ENCODE data around the gene MIA2. TPM values are rescaled to one million over a fixed set of nuclear protein-coding genes. Genes with fewer than 3 reads are reported as not detected.
"Not testable (repeated sequence)": the region's sequence is repeated elsewhere in the genome, so short reads cannot be mapped to it uniquely, and the experiment has no call there.

MIA2 gene
- total RNA-seq, 1 donor from 2014 or later: 25.3 TPM

DNA sequence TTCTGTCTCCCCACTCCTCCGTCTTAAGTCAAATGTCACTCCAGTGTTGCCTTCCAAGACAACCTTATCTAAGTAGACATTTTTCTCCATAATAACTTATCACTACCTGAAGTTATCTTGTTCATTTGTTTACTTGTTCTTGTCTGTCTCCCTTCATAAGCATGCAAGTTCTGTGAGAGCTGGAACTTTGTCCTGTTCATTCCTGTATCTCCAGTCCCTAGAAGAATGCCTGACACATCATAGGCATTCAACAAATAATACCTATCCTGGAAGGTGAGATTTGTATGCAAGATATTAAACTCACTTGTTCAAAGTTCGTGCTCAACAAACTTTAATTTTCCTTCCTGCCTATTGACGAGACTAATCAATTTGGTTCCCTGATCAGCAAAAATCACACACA lies 5.7 kb upstream of the MIA2 start:
- Histone ChIP-seq H3K27ac (no peak overlapping the region), H3K4me3 (no peak overlapping the region), H3K36me3 (no peaks in the 10 kb centered on the region), H3K27me3 (no peaks in the 10 kb centered on the region), H3K4me1 (no peaks in the 10 kb centered on the region), H3K9me3 (no peaks in the 10 kb centered on the region)
- TF ChIP-seq POLR2A (IDR thresholded peaks at IDR 0.05) (no peak), POLR2AphosphoS5 (IDR thresholded peaks at IDR 0.05; ENCODE audit: insufficient read depth in 1 of 2, low read depth in 1 of 2) (no peak)
- TF ChIP-seq, protein P1, sequence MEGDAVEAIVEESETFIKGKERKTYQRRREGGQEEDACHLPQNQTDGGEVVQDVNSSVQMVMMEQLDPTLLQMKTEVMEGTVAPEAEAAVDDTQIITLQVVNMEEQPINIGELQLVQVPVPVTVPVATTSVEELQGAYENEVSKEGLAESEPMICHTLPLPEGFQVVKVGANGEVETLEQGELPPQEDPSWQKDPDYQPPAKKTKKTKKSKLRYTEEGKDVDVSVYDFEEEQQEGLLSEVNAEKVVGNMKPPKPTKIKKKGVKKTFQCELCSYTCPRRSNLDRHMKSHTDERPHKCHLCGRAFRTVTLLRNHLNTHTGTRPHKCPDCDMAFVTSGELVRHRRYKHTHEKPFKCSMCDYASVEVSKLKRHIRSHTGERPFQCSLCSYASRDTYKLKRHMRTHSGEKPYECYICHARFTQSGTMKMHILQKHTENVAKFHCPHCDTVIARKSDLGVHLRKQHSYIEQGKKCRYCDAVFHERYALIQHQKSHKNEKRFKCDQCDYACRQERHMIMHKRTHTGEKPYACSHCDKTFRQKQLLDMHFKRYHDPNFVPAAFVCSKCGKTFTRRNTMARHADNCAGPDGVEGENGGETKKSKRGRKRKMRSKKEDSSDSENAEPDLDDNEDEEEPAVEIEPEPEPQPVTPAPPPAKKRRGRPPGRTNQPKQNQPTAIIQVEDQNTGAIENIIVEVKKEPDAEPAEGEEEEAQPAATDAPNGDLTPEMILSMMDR (IDR thresholded peaks at IDR 0.05): no peak
- intact Hi-C loops (cut with DNase I): no loop called here
- no peak for DNase-seq (ENCODE audit: extremely low spot score in 2 of 2)

DNA sequence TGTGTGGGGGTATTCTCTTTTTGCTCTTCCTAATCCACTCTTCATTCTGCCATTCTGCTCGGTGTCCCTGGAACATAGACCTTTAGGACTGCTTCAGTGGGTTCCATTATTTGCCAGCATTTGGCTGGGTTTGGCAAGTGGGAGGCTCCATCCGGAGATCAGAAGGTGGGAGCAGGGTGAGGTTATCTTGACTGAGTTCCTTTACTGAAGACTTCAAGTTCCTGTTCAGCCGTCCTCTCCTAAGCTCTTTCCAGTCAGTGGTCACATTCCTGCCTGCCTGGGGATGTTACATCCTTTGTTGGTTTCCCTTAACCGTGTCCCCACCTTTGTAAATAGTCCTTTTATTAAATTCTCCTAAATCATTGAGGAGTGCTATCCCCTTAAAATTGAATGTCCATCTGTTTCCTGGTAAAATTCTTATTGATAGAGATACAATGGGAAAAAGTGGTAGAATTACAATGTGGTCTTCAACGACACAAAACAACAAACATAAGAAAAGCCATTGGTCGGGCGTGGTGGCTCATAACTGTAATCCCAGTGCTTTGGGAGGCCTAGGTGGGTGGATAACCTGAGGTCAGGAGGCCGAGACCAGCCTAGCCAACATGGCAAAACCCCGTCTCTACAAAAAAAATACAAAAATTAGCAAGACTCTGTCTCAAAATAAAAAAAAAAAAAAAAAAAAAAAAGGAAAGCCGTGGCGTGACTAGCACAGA lies 5.0 kb upstream of the MIA2 start:
- no peak overlapping the region for H3K4me3 ChIP-seq
- intact Hi-C loops (cut with DNase I): no loop called here

DNA sequence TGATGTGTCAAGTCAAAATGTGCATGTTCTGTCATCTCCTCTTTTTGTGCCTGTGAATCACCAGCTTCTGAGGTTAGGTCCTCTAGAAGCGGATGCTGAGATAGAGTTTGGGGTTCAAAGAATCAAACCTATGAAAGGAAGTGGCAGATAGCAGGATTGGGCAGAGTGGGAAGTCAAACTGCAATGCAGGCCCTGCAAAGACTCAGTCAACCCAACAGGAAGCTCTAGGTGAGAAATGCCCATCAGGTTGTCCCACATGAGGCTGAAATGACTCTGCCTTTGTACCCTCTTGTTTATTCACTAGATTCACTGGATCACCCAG lies 4.5 kb upstream of the MIA2 start:
- H3K27ac ChIP-seq: no peak overlapping the region
- no peak overlapping the region for H3K4me3 ChIP-seq
- no peaks in the 10 kb centered on the region for H3K4me1 ChIP-seq
- intact Hi-C loops (cut with DNase I): no loop called here
- no peak for DNase-seq (ENCODE audit: extremely low spot score in 2 of 2)
- TF ChIP-seq POLR2A (IDR thresholded peaks at IDR 0.05): no peak
- TF ChIP-seq, protein P1 (IDR thresholded peaks at IDR 0.05): no peak
- no peaks in the 10 kb centered on the region for H3K27me3 ChIP-seq
- no peaks in the 10 kb centered on the region for H3K9me3 ChIP-seq
- H3K36me3 ChIP-seq: no peaks in the 10 kb centered on the region

More for the DNA sequence above, 5.0 kb upstream of the MIA2 start:
- DNase-seq (ENCODE audit: extremely low spot score in 2 of 2): no peak
- Histone ChIP-seq H3K27ac (no peak overlapping the region), H3K27me3 (no peaks in the 10 kb centered on the region), H3K36me3 (no peaks in the 10 kb centered on the region), H3K4me1 (no peaks in the 10 kb centered on the region), H3K9me3 (no peaks in the 10 kb centered on the region)
- TF ChIP-seq, protein P1 (IDR thresholded peaks at IDR 0.05): no peak
- TF ChIP-seq POLR2AphosphoS5 (IDR thresholded peaks at IDR 0.05; ENCODE audit: insufficient read depth in 1 of 2, low read depth in 1 of 2) (no peak), POLR2A (IDR thresholded peaks at IDR 0.05) (no peak)

DNA sequence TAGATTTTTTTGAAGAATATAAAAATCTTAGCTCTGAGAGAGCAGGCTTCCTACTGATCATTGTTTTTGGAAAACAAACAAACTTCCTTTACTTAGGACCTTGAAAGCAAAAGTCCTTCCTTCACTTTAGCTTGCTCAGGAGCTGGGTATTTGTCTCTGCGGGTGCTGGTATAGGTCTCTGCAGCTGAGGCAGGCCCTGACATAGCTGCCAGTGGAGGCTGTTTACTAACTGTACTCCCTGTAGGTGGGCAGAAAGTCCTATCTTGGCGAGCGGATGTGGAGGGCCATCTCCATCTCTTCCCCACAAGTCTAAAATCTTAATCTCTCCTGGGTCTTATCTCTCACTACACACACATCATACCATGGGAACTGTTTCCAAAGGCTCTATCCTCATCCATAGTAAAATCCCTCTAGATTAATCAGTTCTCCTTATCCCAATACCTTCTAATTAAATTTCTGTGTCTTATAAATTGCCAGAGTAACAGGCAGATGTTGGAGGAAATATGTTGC lies 4.1 kb upstream of the MIA2 start:
- Histone ChIP-seq H3K4me1 (no peaks in the 10 kb centered on the region), H3K9me3 (no peaks in the 10 kb centered on the region), H3K27me3 (no peaks in the 10 kb centered on the region), H3K4me3 (no peak overlapping the region), H3K27ac (no peak overlapping the region), H3K36me3 (no peaks in the 10 kb centered on the region)
- intact Hi-C loops (cut with DNase I): no loop called here
- TF ChIP-seq, protein P1 (IDR thresholded peaks at IDR 0.05): no peak
- TF ChIP-seq POLR2A (IDR thresholded peaks at IDR 0.05): no peak
- no peak for TF ChIP-seq POLR2AphosphoS5 (IDR thresholded peaks at IDR 0.05; ENCODE audit: insufficient read depth in 1 of 2, low read depth in 1 of 2)
- DNase-seq (ENCODE audit: extremely low spot score in 2 of 2): no peak

DNA sequence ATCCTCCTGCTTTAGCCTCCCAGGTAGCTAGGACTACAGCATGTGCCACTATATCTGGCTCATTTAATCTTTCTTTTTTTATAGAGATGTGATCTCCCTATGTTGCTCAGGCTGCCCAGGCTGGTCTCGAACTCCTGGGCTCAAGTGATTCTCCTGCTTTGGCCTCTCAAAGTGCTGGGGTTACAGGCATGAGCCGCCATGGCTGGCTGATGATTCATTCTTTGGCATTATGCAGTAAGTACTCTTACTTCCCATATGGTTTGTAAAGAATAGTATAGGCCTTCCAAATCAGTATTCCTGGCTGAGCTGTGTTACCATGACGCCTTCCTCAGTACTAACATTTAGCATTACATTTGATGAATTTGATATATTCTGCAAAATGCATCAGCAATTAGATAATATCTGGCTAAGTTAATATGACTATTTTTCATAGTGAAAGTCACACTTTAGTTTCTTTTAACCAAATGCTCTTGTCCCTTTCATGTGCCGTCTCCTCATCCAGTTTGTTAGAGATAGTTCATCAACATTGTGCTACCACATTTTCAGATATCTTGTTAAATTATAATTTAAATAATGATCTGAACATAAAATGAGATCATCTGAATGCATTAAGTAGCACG lies 3.2 kb upstream of the MIA2 start:
- TF ChIP-seq, protein P1 (IDR thresholded peaks at IDR 0.05): no peak
- TF ChIP-seq POLR2A (IDR thresholded peaks at IDR 0.05) (no peak), POLR2AphosphoS5 (IDR thresholded peaks at IDR 0.05; ENCODE audit: insufficient read depth in 1 of 2, low read depth in 1 of 2) (no peak)
- Histone ChIP-seq H3K4me1 (no peaks in the 10 kb centered on the region), H3K9me3 (no peaks in the 10 kb centered on the region), H3K27me3 (no peaks in the 10 kb centered on the region), H3K27ac (no peak overlapping the region), H3K4me3 (no peak overlapping the region), H3K36me3 (no peaks in the 10 kb centered on the region)
- intact Hi-C loops (cut with DNase I): no loop called here
- DNase-seq (ENCODE audit: extremely low spot score in 2 of 2): no peak

DNA sequence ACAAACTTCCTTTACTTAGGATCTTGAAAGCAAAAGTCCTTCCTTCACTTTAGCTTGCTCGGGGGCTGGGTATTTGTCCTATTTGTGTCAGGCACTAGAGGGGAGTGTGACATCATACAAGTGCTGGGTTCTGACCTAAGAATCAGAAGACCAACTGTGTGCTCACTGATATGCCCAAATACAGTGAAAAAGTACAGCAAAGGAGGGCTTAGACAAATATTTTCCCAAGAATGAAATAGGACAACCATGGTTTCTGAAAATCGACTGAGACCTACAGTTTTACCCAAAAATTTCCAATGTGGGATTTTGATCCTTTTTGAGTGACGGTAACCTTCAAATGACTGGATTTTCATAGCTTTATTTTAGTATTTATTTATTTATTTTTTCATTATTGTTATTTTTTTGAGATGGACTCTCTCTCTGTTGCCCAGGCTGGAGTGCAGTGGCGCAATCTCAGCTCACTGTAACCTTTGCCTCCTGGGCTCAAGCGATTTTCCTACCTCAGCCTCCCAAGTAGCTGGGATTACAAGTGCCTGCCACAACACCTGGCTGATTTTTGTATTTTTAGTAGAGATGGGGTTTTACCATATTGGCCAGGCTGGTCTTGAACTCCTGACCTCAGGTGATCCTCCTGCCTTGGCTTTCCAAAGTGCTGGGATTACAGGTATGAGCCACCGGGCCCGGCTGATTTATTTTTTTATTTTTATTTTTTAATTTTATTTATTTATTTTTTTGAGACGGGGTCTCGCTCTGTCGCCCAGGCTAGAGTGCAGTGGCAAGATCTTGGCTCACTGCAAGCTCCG lies 1.8 kb upstream of the MIA2 start:
- H3K4me3 ChIP-seq; H3K27me3 ChIP-seq; H3K9me3 ChIP-seq; H3K36me3 ChIP-seq; H3K27ac ChIP-seq; intact Hi-C loops (cut with DNase I); DNase-seq (ENCODE audit: extremely low spot score in 2 of 2); H3K4me1 ChIP-seq: not testable (repeated sequence)

All from vagina (tissue), 2 donors.